Activated CD4-positive, alpha-beta T cell treated with anti-CD3 and anti-CD28 coated beads for 1 hour (primary cell): ENCODE results near the gene SIX2.

Source experiments
- DNase-seq: peaks from one replicate; pipeline ENCODE4 v3.0.0-alpha.2; 2020

Gene SIX2

GRCh38 chr2:45018023-45018422, 8.8 kb upstream of the SIX2 start:
- DNase-seq, result no peak

- DNase-seq, result no peak
Measured at GRCh38 chr2:45014831-45015230, 5.6 kb upstream of the SIX2 start.

- DNase-seq, result no peak
Measured at GRCh38 chr2:45014016-45014702, 4.9 kb upstream of the SIX2 start.

GRCh38 chr2:45013229-45014015, 4.2 kb upstream of the SIX2 start:
- DNase-seq, result no peak

GRCh38 chr2:45012733-45013132, 3.5 kb upstream of the SIX2 start:
- DNase-seq, result no peak

GRCh38 chr2:45011621-45012602, 2.7 kb upstream of the SIX2 start:
- no peak for DNase-seq

GRCh38 chr2:45011121-45011520, 1.9 kb upstream of the SIX2 start:
- no peak for DNase-seq

- no peak for DNase-seq
Measured at GRCh38 chr2:45010702-45011012, 1.4 kb upstream of the SIX2 start.

GRCh38 chr2:45009928-45010701, 863 bp upstream of the SIX2 start:
- DNase-seq, result no peak

- no peak for DNase-seq
Measured at GRCh38 chr2:45008296-45009129, 739 bp downstream of the SIX2 start.

- DNase-seq, result no peak
Measured at GRCh38 chr2:45007961-45008295, 1.3 kb downstream of the SIX2 start.

GRCh38 chr2:45006942-45007287, 2.3 kb downstream of the SIX2 start:
- no peak for DNase-seq

- DNase-seq, result no peak
Measured at GRCh38 chr2:45006041-45006941, 3.0 kb downstream of the SIX2 start.

- DNase-seq, result no peak
Measured at GRCh38 chr2:45005261-45006002, 3.8 kb downstream of the SIX2 start.

GRCh38 chr2:45004562-45005191, 4.6 kb downstream of the SIX2 start:
- no peak for DNase-seq

GRCh38 chr2:45003579-45004551, 5.4 kb downstream of the SIX2 start:
- DNase-seq, result no peak

- DNase-seq, result no peak
Measured at GRCh38 chr2:45002686-45003085, 6.6 kb downstream of the SIX2 start.

GRCh38 chr2:45001869-45002385, 7.3 kb downstream of the SIX2 start:
- no peak for DNase-seq
